Osteoblast (primary cell): ENCODE results near the gene GRIK3. TPM values are rescaled to one million over a fixed set of nuclear protein-coding genes. Genes with fewer than 3 reads are reported as not detected.
A peak's percentile ranks its signal among the peaks of the same experiment; 100 is the strongest.

ENCODE experiments used
- DNase-seq: peaks from one replicate; pipeline ENCODE4 v3.0.0; 2011; ENCODE audit warnings: low spot score, mixed read lengths; ENCODE audit not compliant: insufficient read length; ENCODE audit errors: missing footprints
- H2AFZ ChIP-seq: 2 replicates; pipeline ENCODE4 v1.6.0; 2011; ENCODE audit warnings: mild to moderate bottlenecking, low read length
- H3K27ac ChIP-seq: 2 replicates; pipeline ENCODE4 v1.5.1; 2011; ENCODE audit warnings: mild to moderate bottlenecking, low read depth, low read length, moderate library complexity
- H3K27me3 ChIP-seq: 2 replicates; pipeline ENCODE4 v1.6.0; 2012; ENCODE audit warnings: mild to moderate bottlenecking, control low read depth, inconsistent platforms, low read length, moderate library complexity; ENCODE audit not compliant: insufficient read depth
- H3K36me3 ChIP-seq: 2 replicates; pipeline ENCODE4 v1.5.1; 2011; ENCODE audit warnings: mild to moderate bottlenecking, low read length, control low read depth, moderate library complexity; ENCODE audit not compliant: insufficient read depth
- H3K4me1 ChIP-seq: 2 replicates; pipeline ENCODE4 v1.5.1; 2011; ENCODE audit warnings: mild to moderate bottlenecking, low read length, control low read depth, moderate library complexity; ENCODE audit not compliant: insufficient read depth
- H3K4me2 ChIP-seq: 2 replicates; pipeline ENCODE4 v1.6.0; 2011; ENCODE audit warnings: mild to moderate bottlenecking, low read length; ENCODE audit not compliant: insufficient read depth
- H3K4me3 ChIP-seq: fragments of 200-600 bp; sonication (generic); 3 replicates; pipeline ENCODE4 v1.5.1; 2012; ENCODE audit warnings: mild to moderate bottlenecking, low read length, inconsistent platforms; ENCODE audit not compliant: insufficient read depth
- H3K79me2 ChIP-seq: 2 replicates; pipeline ENCODE4 v1.6.0; 2012; ENCODE audit warnings: mild to moderate bottlenecking, low read length, control low read depth, inconsistent platforms; ENCODE audit not compliant: insufficient read depth
- H3K9me3 ChIP-seq: 2 replicates; pipeline ENCODE4 v1.5.1; 2011; ENCODE audit warnings: low read depth, low read length, control low read depth
- H4K20me1 ChIP-seq: 2 replicates; pipeline ENCODE4 v1.6.0; 2012; ENCODE audit warnings: mild to moderate bottlenecking, low read length, control low read depth; ENCODE audit not compliant: insufficient read depth
- total RNA-seq: library from RNA; depleted of rRNA; stranded (reverse); fragments of >200 nt; gene quantifications from 2 replicates; pipeline ENCODE4 v1.2.3, GENCODE V29; 2012
- TF ChIP-seq, protein P1 (sequence below): IDR thresholded peaks from 2 replicates; pipeline ENCODE4 v1.5.1; 2011; ENCODE audit warnings: mild to moderate bottlenecking, low read depth, low read length, moderate library complexity; ENCODE audit errors: extremely low read depth

The GRIK3 gene
- total RNA-seq, 1 donor, result not detected

DNA sequence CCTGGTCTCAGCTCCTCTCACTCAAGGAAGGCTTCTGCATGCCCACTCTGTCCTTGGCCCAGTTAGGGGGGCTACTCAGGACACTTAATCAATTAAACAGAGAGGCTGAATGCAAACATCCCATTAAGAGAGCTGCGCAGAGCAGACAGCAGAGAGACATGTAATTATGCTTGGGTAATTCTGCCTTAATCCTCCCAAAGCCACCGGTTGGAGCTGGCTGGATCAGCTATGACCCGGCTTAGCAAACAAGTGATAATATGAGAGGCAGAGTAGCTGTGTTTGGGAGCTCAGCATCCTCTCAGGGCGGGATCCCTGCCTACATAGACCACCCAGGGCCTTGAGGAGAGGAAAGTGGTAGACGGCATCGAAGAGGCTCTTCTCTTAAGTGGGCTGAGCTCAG is 183.2 kb downstream of the GRIK3 start:
- Histone ChIP-seq H3K4me2 (no peak overlapping the region), H2AFZ (no peak overlapping the region), H3K79me2 (no peaks in the 10 kb centered on the region), H4K20me1 (no peaks in the 10 kb centered on the region), H3K36me3 (no peaks in the 10 kb centered on the region), H3K9me3 (no peaks in the 10 kb centered on the region), H3K4me1 (no peaks in the 10 kb centered on the region), H3K27me3 (peaks cover 2% of the 10 kb centered on the region), H3K4me3 (no peak overlapping the region), H3K27ac (no peak overlapping the region)
- TF ChIP-seq, protein P1, sequence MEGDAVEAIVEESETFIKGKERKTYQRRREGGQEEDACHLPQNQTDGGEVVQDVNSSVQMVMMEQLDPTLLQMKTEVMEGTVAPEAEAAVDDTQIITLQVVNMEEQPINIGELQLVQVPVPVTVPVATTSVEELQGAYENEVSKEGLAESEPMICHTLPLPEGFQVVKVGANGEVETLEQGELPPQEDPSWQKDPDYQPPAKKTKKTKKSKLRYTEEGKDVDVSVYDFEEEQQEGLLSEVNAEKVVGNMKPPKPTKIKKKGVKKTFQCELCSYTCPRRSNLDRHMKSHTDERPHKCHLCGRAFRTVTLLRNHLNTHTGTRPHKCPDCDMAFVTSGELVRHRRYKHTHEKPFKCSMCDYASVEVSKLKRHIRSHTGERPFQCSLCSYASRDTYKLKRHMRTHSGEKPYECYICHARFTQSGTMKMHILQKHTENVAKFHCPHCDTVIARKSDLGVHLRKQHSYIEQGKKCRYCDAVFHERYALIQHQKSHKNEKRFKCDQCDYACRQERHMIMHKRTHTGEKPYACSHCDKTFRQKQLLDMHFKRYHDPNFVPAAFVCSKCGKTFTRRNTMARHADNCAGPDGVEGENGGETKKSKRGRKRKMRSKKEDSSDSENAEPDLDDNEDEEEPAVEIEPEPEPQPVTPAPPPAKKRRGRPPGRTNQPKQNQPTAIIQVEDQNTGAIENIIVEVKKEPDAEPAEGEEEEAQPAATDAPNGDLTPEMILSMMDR, result no peak
- DNase-seq, result peak; percentile 45

DNA sequence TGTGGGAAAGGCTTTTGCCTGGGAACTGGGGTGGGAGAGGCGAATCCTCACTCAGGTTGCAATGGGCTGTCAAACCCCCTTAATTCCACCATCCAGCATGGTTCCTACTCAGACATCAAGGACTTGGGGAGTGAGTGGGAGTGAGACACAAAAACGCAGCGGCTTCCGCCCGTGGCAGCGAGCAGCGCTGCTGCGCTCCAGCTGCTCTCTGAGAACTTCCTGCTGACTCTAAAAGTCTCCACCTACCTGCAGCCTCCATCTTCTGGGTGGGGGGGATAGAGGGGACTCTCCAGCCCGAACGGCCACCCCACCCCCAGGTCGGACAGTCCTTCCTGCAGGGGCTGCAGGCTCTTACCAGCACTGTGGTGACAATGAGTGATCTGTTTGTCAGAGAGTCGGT is 184.4 kb downstream of the GRIK3 start:
- H4K20me1 ChIP-seq, result no peaks in the 10 kb centered on the region
- H3K4me1 ChIP-seq, result no peaks in the 10 kb centered on the region
- H3K79me2 ChIP-seq, result no peaks in the 10 kb centered on the region
- no peak overlapping the region for H3K4me3 ChIP-seq
- H3K27ac ChIP-seq, result no peak overlapping the region
- TF ChIP-seq, protein P1, result no peak
- no peaks in the 10 kb centered on the region for H3K27me3 ChIP-seq
- no peak overlapping the region for H2AFZ ChIP-seq
- H3K36me3 ChIP-seq, result no peaks in the 10 kb centered on the region
- H3K4me2 ChIP-seq, result no peak overlapping the region
- H3K9me3 ChIP-seq, result no peaks in the 10 kb centered on the region
- DNase-seq, result peak; percentile 65

DNA sequence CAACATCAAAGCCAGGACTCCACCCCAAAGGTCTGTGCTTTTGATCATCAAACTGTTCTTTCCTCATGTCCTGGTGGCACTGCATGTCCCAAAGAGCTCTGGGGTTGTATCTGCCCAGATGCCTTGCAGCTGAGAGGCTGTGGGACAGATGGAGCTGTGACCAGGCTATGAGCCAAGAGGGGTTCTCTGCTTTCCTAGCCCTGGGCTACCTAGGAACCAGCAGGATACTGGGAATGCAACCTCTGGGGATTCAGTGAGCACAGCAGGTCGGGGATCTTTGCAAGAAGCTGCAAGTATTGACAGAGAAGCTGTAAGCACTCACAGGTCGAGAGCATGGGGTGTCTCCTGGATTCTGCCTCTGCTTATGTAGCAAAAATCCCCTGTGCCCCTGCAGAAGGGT is 186.6 kb downstream of the GRIK3 start:
- no peaks in the 10 kb centered on the region for H3K9me3 ChIP-seq
- H3K27ac ChIP-seq, result no peak overlapping the region
- H3K79me2 ChIP-seq, result no peaks in the 10 kb centered on the region
- no peaks in the 10 kb centered on the region for H3K4me1 ChIP-seq
- H3K27me3 ChIP-seq, result no peaks in the 10 kb centered on the region
- no peak overlapping the region for H2AFZ ChIP-seq
- no peak overlapping the region for H3K4me3 ChIP-seq
- peak; percentile 42 for DNase-seq
- TF ChIP-seq, protein P1, result no peak
- H3K36me3 ChIP-seq, result no peaks in the 10 kb centered on the region
- H4K20me1 ChIP-seq, result no peaks in the 10 kb centered on the region
- no peak overlapping the region for H3K4me2 ChIP-seq

DNA sequence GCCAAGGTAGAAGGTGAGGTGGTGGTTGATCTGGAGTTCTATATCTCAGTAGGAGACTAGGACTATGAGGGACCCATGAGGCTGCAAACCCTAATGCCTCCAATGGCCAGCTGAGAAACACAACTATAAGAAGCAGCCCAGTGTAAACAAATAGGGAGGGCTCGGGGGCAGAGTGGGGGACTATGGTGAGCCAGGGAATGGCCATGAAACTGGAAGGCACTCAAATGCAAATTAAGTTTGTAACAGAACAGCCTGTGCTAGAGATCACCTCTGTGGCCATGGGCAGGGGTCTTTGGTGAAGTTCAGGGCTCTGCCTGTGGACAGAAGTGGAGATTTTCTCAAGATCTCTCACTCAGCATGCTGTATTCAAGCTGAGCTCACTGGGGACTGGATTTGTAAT is 187.1 kb downstream of the GRIK3 start:
- H3K27ac ChIP-seq, result no peak overlapping the region

More for the DNA sequence above, 187.1 kb downstream of the GRIK3 start:
- no peaks in the 10 kb centered on the region for H3K79me2 ChIP-seq
- no peaks in the 10 kb centered on the region for H3K27me3 ChIP-seq
- TF ChIP-seq, protein P1, result no peak
- H3K36me3 ChIP-seq, result no peaks in the 10 kb centered on the region
- H3K4me1 ChIP-seq, result no peaks in the 10 kb centered on the region
- no peaks in the 10 kb centered on the region for H3K9me3 ChIP-seq
- no peak for DNase-seq
- H3K4me3 ChIP-seq, result no peak overlapping the region
- H2AFZ ChIP-seq, result no peak overlapping the region
- H4K20me1 ChIP-seq, result no peaks in the 10 kb centered on the region
- no peak overlapping the region for H3K4me2 ChIP-seq
